Left colon (tissue), 2 donors: ENCODE data around the gene CREG2. TPM values are rescaled to one million over a fixed set of nuclear protein-coding genes. Genes with fewer than 3 reads are reported as not detected.

ENCODE experiments used
- ATAC-seq: fragments of 200-7000 bp; cut with Tn5 transposase; one replicate; pipeline ENCODE4 v1.9.1; 2020; ENCODE audit warnings: mild to moderate bottlenecking, moderate library complexity
- DNase-seq, 2 donors: peaks; one replicate each; pipeline ENCODE4 v3.0.0-alpha.2; 2020
- intact Hi-C, 2 donors: fragments of 100-400 bp; cut with DNase I in 1 of 2; cut with micrococcal nuclease in 1 of 2; formaldehyde crosslinking; loops; one replicate each; pipeline versions ENCODE4 v1.11.2 to v1.14.0; 2022; cut with DNase I, micrococcal nuclease
- total RNA-seq, 2 donors: library from RNA; stranded (reverse); fragmentation: NEBNext Ultra II Directional; extraction: Animal tissue kit (Norgen Biotek cat#: 25700); gene quantifications; one replicate each; pipeline ENCODE4 v1.2.1, GENCODE V29; 2021
- donor health status: DM: no; HTN: no; CAD: no.
- donor health status: DM: yes; HTN: yes; CAD: no.

CREG2 gene
- total RNA-seq, 2 donors from 2014 or later, result 0.06 to 0.12 TPM

DNA sequence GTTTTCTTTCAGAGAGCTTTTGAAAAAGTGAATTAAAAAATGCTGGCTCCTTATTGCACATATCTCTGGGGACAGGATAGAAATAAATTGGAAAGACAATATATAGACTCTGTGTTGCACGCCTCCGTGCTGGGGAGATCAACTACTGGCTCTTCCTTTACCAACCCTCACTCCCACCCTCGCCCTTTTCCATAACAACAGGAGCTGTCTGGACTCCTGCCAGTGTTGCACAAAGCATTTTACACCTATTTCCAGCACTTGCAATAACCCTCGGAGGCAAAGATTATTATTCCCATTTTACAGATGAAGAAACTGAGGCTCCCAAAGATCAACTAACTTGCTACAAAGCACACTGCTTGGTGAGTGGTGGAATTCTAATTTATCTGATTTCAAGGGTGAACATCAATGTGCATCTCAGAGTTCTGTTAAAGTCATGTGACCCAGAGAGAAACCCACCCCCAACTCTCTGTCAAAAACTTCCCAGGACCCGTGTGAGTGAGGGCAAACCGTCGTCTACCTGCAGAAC lies 4.2 kb downstream of the CREG2 start:
- ATAC-seq (no peak), DNase-seq (no peak)
- intact Hi-C loops, result no loop called here

DNA sequence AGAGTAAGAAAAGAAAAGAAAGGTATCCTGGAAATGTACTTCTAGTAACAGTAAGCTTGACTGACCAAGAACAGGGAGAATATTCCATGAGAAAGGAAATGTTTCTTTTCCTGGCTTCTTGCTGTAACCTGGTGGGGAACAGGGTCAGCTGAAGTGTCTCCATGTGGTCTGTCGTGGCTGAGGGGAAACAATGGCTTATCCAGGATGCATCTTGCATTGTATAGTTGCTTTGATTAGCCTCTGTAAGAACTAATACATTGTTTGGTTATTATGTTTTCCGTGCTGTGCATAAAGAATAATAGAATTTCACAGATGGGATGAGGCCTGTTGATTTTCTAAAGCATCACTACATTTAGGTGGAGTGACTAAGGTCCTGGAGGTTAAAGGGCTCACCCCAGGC lies 4.9 kb downstream of the CREG2 start:
- ATAC-seq (no peak), DNase-seq (no peak)
- intact Hi-C loops, result no loop called here

DNA sequence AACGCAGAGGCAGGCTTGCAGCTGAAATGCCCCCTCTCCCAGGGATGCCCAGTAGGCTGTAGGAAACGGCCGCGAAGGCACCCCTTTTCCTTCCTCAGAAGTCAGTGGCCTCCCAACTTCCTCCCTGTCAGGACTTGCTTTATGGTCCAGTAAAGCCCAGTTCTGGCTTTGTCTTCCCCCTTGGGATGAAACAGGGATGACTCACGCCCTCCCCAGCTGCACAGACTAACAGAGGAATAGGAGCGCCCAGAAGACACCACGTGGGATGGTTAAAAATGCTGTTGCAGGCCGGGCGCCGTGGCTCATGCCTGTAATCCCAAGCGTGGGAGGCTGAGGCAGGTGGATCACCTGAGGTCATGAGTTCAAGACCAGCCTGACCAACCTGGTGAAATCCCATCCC lies 6.9 kb downstream of the CREG2 start:
- ATAC-seq (no peak), DNase-seq (no peak)
- intact Hi-C loops, result no loop called here

DNA sequence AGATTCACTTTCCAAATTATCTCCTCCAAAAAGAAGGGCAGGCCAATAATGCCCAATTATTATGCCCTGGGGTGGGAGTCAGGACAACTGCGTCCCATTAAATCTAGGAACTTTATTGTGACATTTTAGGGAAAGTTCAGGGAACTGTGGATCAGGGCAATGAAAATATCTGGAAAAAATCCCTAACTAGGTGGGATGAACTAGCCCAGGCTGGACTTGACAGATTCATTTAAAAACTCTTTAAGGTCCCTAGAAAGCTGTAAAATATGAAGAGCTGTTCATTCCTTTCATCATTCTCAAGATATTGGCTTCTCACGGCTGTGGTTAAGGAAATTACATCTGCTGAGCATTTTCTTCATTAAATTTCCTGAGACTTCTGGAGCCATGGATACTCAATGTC lies 8.2 kb downstream of the CREG2 start:
- ATAC-seq (no peak), DNase-seq (no peak)
- intact Hi-C loops, result no loop called here

DNA sequence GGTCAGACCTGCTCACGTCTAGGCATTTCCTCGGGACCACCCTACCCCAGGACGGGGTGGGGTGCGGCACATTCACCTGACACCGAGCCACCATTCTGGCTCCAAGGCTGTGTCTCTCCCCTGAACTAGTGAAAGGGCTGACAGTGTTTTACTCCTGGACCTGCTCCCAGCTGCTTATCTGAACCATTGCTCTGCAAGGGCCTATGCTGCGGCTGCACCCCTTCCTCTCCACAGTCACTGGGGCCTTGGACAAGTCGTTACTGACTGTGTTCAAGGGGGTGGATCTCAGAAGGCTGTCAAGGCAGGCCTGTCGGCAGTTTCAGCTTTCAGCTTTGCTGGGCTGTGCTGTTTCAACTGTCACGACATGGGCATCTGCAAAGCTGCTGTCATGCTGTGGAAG lies 11.7 kb downstream of the CREG2 start:
- DNase-seq (no peak), ATAC-seq (no peak)
- intact Hi-C loops, result no loop called here

DNA sequence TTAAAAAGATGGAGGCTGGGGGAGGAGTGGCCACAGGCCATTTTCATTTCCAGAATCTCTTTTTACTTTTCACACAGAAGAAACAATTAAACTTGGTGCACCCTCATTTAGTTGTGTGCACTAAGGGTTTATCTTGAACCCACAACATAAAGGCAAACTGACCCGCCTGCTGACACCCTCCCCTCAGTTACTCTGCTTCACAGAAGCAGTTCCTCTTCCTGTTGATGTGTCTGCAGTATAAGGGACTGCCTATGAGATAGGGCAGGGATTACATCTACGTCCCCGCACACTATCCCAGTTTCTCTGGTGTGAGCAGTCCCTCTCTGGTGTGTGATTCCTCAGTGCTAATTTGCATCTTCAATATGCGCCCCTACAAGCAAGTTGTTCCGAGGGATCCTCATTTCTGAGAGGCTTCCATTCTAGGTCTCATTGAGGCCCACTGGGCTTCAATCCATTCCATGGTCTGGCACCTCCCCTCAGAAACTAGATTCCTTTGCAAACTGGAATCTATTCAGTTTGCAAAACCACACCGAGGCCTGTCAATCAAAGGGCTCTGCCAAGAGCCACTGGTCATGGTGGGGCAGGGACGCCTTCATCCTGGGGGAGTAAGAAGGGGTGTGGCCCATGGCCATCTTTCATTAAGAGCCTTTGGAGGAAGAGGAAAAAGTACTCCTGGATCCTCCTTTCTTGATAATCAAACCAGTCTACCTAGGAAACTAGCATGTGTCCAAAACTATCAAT lies 12.3 kb downstream of the CREG2 start:
- DNase-seq (no peak), ATAC-seq (no peak)
- intact Hi-C loops, result no loop called here

DNA sequence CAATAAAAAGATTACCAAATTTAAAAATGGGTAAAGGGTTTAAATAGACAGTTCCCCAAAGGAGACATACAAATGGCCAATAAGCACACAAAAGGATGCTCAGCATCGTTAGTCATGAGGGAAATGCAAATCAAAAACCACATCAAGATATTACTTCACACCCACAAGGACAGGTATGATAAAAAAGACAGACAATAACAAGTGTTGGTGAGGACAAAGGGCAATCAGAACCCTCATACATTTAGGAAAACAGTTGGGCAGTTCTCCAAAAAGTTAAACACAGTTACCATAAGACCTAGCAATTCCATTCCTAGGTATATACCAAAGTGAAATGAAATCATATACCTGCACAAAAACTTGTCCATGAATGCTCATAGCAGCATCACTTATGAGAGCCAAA lies 14.5 kb downstream of the CREG2 start:
- intact Hi-C loops, result no loop called here
- ATAC-seq, result no peak
- DNase-seq, result no peak

DNA sequence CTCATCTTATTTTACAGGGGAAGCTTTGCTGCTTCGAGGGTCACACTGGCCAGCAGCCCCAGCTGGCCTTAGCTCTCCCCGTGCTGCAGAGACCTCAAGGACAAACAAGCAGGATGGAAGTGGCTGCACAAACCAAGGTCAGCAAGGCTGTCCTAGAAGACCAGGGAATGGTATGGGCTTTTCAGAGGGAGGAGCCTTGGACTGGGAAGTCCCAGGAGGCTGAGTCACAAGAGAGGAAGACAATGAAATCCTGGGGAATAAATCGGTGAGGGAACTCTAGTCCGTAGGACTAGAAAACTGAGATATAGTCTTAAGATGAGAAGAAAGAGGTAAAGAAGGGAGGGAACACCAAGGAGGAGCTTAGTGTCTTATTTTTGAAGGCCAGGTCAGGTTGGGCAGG lies 15.7 kb downstream of the CREG2 start:
- DNase-seq, result no peak
- intact Hi-C loops, result no loop called here
- ATAC-seq, result no peak

DNA sequence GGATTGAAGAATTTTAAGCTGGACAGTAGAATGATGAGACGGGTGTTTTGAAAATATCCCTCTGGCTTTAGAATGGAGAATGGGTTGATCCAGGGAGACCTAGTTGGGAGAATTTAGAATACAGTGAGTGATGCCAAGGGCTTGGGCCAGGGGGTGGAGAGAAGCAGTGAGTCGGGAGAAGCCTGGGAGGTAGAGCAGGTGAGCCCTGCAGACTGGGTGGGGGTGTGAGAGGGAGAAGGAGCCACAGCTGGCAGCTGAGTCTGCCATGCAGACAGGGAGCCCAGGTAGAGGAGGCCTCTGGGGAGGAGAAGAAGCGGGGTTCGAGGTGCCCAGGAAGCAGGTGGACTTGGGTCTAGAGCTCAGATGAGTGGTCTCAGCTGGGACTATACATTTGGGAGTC lies 18.2 kb downstream of the CREG2 start:
- DNase-seq, result no peak
- intact Hi-C loops, result no loop called here
- no peak for ATAC-seq

DNA sequence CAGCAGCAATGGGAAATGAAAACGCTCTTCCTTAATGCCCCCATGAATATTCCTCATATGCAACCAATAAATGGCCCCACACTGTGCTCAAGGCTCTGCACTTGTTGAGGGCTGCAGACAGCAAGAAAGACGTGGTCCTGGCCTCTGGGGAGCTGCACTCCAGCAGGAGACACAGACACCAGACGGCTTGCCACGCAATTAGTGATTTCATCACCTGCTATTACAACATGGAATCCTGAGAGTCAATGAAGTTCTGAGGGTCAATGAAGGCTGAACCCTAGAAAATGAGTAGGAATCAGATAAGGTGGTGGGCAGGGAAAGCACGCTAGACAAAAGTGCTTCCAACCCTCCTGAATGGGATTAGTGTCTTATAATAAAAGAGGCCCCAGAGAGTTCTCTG lies 18.9 kb downstream of the CREG2 start:
- ATAC-seq, result no peak
- intact Hi-C loops, result no loop called here
- DNase-seq, result no peak

DNA sequence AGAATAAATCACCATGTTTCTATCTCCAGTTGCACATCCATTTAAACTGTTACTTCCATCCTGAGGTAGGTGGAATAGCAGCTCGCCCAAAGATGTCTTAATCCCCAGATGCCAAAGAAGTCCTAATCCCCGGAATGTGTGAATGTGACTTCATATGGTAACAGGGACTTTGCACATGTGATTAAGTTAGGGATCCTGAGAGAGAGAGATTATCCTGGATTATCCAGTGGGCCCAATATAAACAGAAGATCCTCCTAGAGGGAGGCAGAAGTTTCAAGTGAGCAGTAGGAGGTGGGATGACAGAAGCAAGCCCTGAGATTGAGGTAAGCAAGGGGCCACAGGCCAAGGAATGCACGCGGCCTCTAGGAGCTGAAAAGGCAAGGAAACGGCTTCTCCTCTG lies 19.8 kb downstream of the CREG2 start:
- no peak for ATAC-seq
- no peak for DNase-seq
- intact Hi-C loops, result no loop called here

DNA sequence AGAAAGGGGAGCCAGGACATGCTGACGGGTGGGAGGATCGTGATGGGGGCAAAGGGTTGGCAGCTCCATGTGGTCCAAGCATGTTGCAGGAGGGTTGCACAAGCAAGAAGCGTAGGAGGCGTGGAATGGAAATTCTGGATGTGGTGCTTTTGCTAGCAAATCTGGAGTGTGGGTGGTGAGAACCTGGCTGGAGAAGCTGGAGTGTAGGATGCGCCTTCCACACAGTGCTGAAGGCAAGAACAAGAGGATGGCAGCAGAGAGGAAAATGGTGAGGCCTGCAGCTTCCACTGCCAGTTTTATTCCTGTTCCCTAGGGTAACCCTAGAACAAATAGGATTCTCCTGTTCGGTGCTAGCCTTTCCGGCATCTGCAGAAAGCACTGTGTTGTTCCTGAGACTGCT lies 22.4 kb downstream of the CREG2 start:
- ATAC-seq (no peak), DNase-seq (no peak)
- intact Hi-C loops, result no loop called here

DNA sequence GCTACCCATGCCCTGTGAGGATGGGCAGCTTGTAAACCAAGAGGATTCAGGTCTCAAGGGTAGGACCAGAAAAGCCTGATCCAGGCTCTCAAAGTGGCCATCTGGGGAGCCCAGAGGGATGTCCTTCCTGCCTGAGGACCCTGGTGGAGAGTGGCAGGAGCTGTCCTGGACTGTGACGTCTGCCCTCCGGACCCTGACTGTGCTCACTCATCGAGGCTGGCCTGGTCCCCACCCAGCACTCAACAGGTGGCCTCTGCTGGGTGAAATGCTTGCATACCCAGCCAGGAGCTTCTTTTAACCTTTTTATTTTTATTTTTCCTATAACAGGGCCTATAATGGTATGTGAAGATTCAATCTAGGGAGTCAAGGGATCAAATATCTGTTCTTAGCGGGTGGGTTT lies 24.5 kb downstream of the CREG2 start:
- ATAC-seq (no peak), DNase-seq (no peak)
- intact Hi-C loops, result no loop called here

DNA sequence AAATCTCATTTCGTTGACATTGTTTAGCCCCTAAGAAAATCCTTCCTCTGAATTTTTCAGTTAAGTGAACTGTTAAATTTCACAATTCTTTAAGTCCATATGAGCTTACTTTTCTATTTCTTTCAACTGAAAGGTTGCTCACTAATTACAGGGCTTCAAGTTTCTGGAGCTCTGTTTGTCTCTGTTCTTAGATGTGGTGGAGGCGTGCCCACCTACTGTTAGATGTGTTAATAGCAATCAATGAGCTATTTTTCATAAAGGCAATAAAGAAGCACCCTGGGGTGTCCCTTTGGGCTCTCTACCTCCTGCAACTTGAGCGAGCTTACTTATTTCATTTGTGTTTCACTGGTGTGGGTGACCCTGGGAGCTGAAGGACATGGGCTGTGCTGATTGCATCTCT lies 25.0 kb downstream of the CREG2 start:
- DNase-seq (no peak), ATAC-seq (no peak)
- intact Hi-C loops, result no loop called here

DNA sequence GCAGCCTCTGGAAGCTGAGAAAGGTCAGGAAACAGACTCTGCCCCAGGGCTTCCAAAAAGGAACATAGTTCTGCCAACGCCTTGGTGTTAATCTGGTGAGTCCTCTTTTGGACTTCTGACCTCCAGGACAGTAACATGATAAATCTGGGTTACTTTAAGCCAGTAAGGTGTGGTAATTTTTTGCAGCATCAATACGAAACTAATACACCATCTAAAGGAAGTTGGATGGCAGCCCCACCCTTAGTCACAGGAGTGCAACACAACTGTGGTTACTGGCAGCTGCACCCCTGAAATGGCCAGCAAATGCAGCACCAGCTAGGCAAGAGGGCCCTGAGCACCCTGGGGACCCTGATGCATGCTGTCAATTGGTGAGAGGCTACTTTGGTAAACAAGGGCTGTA lies 25.8 kb downstream of the CREG2 start:
- DNase-seq (no peak), ATAC-seq (no peak)
- intact Hi-C loops, result no loop called here

DNA sequence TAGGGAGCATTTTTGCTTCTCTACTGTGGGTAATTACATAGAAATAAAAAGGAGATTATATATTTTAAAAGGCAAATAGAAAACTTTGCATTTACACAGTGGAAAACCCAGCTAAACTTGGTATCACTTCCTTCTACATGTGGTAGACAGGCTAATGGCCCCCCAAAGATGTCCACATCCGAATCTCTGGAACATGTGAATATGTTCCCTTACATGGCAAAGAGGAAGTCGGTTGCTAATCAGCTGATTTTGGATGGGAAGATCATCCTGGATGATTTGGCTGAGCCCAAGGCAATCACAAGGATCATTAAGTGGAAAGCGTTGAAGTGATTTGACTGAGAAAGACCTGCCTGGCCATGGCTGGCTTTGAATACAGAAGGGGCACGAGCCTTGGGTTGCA lies 26.2 kb downstream of the CREG2 start:
- intact Hi-C loops, result no loop called here
- DNase-seq (no peak), ATAC-seq (no peak)

DNA sequence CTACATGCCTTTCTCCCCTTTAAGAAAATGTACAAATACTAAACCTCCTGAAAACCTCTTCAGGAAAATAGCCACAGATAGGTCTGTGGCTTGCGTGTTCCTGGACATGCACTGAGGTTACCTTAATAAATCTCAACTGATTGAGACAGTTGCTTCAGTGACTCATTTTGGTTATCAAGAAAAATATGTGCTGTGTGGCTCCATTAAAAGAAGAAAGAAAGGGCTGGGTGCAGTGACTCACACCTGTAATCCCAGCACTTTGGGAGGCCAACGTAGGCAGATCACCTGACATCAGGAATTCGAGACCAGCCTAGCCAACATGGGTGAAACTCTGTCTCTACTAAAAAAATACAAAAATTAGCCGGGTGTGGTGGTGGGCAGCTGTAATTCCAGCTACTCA lies 27.1 kb downstream of the CREG2 start:
- intact Hi-C loops, result no loop called here
- DNase-seq, result no peak
- no peak for ATAC-seq

DNA sequence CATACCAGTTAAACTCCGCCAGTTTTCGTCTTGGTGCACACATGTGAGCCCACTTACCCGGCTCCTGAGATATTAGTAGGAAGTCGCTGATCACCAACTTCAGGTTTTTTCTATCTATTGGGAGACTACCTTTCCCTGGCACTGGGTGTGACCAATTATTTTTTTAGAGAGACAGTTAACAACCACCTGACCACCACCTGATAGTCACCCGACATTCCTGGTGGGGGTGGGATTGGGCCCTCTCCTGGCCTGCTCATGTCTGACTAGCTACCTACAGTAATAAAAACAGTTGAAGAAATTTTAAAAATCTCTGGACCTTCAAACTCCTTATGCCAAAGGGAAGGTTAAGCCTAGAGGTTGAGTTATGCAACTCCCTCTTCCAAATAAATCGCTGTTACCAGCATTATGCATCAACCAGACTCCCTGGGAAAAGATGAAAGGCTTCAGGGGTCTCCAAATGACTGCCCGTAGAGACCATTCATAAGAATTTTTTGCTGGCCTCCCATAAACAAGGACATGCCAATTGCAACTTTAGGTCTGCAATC lies 27.8 kb downstream of the CREG2 start:
- DNase-seq, result no peak
- intact Hi-C loops, result no loop called here
- ATAC-seq, result no peak

DNA sequence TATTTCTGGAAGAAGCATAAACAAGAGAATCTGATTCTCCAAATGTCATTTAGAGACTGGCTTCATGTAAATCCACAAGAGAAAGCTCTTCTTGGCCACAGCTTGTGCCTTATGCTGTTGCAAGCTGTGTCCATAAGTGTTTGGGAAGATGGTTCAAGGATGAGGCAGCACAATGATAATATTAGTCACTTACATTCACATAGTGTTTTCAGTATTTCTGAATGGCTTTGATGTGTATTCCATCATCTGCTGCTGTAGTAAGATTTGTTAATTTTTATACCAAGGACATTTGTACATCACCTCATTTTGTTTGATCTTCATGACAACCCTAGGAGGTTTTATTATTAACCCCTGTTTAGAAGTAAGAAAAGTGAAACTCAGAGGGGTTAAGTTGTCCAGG lies 29.9 kb downstream of the CREG2 start:
- intact Hi-C loops, result no loop called here
- DNase-seq, result no peak
- no peak for ATAC-seq

DNA sequence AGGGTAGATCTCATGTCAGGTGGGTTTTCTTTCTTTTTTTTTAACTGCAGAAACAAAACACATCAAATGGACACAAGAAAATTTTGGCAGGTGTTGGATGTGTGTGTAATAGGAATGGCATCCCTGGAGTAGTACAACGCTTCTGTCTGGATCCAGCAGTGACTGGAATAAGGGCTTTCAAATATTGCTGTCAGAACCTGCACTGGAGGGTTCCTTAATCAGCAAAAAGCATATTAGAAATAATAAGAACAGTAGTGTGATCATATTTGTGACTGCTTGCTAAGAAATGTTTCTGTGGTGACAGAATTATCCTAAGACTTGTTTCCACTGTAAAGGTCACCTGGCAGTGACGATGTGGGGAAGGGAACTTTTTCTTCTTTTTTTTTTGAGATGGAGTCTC lies 30.8 kb downstream of the CREG2 start:
- intact Hi-C loops, result no loop called here
- DNase-seq, result no peak
- no peak for ATAC-seq

DNA sequence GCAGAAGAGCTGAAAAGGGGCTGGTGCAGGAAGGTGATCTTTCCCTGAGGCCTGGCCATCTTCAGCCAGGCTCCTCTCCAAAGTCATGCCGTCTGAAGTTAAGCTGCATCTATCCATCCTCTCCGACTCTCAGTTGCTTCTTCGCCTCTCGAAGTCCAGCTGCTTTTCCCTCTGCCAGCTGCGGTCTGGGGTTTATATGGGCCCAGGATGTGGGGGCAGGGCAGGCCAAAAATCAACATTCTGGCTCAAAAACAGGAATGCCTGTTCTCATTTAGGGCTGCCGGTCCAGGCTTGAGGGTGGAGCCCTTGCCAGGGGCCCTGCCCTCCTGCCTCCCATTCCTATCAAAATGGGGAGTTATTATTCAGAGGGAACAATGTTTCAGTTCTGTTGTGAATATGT lies 31.2 kb downstream of the CREG2 start:
- DNase-seq, result no peak
- no peak for ATAC-seq
- intact Hi-C loops, result no loop called here
